Activated CD8-positive, alpha-beta memory T cell treated with anti-CD3 and anti-CD28 coated beads, Interleukin-2, amount 50 U/mL, for 24 hours (primary cell): Measurements from ENCODE around the gene EIF3B.
"Not testable (repeated sequence)": the region's sequence is repeated elsewhere in the genome, so short reads cannot be mapped to it uniquely, and the experiment has no call there.

Experiments used
- DNase-seq: peaks from one replicate; pipeline ENCODE4 v3.0.0-alpha.2; 2020; ENCODE audit errors: extremely low read depth

The EIF3B gene

DNA sequence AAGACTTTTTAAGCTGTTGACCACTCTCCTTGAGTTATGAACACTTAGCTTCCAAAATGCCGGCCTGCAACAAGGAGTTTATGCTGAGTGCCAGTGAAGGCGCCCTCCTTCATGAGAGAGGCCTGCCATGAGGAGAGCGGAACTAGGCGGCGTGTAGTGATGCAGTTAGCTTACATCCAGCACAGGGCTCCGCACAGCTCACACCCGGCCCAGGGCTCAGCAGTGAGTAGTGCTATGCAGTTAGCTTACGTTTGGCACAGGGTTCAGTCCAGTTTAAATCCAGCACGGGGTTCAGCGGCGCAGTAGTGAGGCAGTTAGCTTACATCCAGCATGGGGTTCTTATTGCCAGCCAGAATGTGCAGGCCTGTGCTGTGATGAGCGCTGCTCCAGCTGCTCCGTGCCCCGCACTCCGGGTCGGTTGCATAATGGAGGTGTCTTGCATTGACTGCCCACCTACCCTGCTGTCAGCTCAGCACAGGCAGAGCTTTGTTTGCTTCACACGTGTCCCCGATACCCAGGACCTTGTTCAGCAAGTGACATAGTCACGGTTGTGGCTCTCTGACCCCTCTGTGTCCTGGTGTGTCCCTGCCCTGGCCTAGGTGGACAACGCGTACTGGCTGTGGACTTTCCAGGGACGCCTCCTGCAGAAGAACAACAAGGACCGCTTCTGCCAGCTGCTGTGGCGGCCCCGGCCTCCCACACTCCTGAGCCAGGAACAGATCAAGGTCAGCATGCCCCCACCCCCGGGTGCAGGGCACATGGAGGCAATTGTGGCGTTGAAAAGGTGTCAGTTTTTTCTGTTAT, 21.9 kb downstream of the EIF3B start:
- no peak for DNase-seq

DNA sequence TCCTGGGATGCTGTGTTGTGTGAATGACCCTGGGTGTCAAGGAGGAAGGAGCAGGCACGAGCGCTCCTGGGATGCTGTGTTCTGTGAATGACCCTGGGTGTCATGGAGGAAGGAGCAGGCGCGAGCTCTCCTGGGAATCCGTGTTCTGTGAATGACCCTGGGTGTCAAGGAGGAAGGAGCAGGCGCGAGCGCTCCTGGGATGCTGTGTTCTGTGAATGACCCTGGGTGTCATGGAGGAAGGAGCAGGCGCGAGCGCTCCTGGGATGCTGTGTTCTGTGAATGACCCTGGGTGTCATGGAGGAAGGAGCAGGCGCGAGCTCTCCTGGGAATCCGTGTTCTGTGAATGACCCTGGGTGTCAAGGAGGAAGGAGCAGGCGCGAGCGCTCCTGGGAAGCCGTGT, 22.9 kb downstream of the EIF3B start:
- DNase-seq, result not testable (repeated sequence)

DNA sequence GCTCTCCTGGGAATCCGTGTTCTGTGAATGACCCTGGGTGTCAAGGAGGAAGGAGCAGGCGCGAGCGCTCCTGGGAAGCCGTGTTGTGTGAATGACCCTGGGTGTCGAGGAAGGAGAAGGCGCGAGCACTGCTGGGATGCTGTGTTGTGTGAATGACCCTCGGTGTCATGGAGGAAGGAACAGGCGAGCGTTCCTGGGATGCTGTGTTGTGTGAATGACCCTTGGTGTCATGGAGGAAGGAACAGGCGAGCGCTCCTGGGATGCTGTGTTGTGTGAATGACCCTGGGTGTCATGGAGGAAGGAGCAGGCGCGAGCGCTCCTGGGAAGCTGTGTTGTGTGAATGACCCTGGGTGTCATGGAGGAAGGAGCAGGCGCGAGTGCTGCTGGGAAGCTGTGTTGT, 23.5 kb downstream of the EIF3B start:
- not testable (repeated sequence) for DNase-seq

DNA sequence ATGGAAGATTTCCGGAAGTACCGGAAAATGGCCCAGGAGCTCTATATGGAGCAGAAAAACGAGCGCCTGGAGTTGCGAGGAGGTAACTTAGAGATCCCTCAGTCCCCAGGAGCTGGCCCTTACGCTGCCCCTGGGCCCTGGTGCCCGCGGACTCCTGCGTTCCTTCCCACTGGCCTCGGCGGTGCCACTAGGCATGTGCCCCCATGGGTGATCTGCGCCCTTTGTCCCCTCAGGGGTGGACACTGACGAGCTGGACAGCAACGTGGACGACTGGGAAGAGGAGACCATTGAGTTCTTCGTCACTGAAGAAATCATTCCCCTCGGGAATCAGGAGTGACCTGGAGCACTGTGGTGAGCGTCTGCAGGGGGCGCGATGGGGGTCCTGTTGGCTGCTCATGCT, 24.5 kb downstream of the EIF3B start:
- DNase-seq, result no peak

GRCh38 chr7:2379821-2380450, 25.3 kb downstream of the EIF3B start:
- no peak for DNase-seq

GRCh38 chr7:2380461-2380860, 25.8 kb downstream of the EIF3B start:
- DNase-seq, result no peak

- DNase-seq, result no peak
Observed at GRCh38 chr7:2381227-2381626, 26.6 kb downstream of the EIF3B start.

GRCh38 chr7:2381881-2382509, 27.4 kb downstream of the EIF3B start:
- no peak for DNase-seq

GRCh38 chr7:2383543-2384274, 29.1 kb downstream of the EIF3B start:
- no peak for DNase-seq

DNA sequence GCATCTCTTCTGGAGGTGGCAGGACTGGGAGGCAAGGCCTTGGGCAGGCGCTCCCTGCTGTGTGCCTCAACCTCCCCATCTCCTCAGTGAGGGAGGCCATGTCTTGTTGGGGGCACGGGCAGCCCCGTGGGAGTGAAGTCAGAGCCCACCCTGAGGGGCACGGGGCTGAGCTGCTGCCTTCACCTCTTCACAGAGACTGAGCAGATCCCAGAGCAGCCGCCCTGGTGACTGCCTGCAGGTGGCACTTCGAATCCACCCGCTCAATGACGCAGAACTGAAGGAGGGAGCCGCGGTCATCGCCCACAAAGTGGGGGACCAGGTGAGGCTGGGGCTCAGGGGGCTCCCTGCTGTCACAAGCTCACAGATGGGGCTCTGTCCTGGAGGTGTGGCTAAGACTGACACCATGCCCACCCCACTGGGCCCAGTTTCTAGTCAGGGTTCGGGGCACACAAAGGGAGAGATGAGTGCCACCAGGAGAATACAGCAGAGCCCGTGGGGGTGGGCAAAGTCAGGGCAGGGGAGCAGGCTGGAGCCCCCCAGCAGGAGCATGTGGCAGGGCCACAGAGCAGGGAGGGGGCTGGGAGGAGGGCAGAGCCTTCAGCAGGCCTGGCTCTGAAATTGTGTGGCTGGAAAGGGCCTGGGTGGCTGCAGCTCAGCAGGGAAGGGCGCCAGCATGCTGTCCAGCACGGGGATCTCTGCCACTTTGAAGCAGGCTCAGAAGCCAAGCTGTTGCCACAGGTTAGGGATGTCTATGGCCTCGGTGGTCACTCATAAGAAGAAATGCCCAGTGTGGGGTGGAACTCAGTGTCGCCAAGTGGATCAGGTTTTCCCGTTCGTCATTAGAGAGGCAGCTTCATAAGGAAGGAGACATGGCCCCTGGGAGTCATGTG, 30.0 kb downstream of the EIF3B start:
- no peak for DNase-seq

DNA sequence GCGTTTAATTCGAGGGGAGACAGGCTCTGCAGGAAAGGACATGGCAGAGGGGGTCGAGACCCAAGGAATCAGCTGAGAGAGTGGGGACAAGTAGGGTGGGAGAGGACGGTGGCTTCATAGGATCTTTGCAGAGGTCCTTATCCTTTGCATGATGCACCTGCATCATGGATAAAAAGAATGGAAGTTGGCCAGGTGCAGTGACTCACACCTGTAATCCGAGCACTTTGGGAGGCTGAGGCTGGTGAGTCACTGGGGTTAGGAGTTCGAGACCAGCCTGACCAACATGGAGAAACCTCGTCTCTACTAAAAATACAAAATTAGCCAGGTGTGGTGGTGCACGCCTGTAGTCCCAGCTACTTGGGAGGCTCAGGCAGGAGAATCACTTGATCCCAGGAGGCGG, 31.5 kb downstream of the EIF3B start:
- not testable (repeated sequence) for DNase-seq

GRCh38 chr7:2386964-2387669, 32.5 kb downstream of the EIF3B start:
- DNase-seq, result no peak

- no peak for DNase-seq
Observed at GRCh38 chr7:2387897-2388636, 33.4 kb downstream of the EIF3B start.

DNA sequence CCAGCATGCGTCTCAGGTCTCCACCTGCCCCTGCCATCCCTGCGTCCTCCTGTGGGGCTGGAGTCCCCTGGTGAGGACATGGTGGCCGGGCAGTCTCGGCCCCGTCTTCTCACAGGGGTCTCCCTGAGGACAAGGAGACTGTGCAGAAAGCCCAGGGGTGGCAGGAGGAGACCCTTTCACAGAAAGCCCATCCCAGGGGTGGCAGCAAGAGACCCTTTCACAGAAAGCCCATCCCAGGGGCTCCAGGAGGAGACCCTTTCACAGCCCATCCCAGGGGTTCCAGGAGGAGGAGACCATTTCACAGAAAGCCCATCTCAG, 34.0 kb downstream of the EIF3B start:
- DNase-seq, result no peak

DNA sequence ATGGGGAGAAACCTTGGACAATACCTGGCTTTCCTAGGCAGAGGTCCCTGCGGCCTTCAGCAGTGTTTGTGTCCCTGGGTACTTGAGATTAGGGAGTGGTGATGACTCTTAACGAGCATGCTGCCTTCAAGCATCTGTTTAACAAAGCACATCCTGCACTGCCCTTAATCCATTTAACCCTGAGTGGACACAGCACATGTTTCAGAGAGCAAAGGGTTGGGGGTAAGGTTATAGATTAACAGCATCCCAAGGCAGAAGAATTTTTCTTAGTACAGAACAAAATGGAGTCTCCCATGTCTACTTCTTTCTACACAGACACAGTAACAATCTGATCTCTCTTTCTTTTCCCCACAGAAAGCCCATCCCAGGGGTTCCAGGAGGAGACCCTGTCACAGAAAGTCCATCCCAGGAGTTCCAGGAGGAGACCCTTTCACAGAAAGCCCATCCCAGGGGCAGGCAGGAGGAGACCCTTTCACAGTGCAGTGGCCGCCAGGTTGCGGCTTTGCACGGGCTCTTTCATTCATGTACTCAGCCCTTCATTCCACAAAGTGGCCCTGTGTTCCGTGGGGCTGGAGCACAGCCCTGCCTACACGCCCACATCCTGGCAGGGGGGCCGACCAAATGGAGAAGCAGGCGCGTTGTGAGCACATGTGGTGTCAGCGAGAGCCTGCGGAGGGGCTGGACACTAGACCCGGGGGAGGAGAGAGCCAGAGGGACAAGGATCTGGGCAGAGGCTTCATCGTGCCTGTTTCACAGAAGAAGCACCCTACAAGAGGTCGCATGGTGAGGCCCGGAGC, 35.6 kb downstream of the EIF3B start:
- DNase-seq, result not testable (repeated sequence)

- no peak for DNase-seq
Observed at GRCh38 chr7:2393706-2394105, 39.1 kb downstream of the EIF3B start.

GRCh38 chr7:2394566-2395082, 40.0 kb downstream of the EIF3B start:
- no peak for DNase-seq

- DNase-seq, result no peak
Observed at GRCh38 chr7:2398506-2398905, 43.9 kb downstream of the EIF3B start.
